GM19240 (cell line): ENCODE measurements around the gene CILP.

Experiments
- DNase-seq: peaks from one replicate; pipeline ENCODE4 v3.0.0; 2011; ENCODE audit warnings: low spot score; ENCODE audit not compliant: insufficient read length

The CILP gene

DNA sequence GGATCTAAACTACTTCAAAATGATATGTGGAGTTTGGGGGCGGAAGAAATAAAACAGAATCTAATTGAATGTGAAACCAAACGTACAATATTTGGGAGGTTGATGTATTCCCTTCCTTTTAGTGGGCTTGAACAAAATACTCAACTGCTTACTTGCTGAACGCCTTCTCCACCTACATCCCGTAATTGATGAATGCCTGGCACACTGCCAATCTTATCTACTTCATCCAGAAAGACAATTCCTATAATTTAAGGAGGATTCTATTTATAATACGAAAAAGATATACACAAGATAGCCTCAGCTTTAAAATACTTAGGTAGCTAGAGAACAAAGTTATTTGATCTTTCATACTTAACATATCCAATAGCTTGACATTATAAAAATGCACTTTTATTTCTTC, 54.6 kb downstream of the CILP start:
- no peak for DNase-seq

DNA sequence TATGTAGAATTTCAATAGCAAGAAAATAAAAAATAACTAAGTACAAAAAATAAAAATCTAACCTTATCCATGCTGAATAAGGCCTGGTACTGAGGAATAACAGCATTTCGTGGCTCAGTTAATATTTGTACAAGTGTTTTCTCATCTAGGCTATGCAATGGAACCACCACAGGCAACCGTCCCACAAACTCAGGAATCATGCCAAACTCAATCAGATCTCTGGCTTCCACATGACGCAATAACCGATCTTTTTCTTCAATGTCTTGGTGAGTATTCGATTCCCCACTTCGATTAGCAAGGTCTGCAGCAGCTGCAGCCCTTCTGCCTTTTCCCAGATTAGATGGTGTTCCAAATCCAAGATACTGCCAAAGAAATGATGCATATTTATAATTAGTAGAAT, 56.6 kb downstream of the CILP start:
- no peak for DNase-seq

DNA sequence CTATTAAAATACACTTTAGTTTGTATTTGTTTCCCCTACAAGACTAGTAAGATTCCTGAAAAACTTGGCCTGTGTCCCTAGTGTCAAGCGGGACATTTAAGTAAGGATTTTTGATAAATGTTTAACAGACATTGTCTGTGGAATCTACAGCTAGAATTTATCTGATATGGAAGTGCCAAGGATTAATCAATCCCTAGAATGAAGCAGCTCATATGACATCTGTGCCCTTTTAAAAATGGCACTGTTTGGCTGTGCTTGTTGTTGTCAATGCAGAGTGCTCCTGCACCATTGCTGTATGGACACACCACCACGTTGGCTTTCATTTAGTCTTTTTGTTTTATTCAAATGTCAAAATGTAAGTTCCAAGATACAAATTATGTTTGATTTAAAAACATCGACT, 63.4 kb downstream of the CILP start:
- no peak for DNase-seq

DNA sequence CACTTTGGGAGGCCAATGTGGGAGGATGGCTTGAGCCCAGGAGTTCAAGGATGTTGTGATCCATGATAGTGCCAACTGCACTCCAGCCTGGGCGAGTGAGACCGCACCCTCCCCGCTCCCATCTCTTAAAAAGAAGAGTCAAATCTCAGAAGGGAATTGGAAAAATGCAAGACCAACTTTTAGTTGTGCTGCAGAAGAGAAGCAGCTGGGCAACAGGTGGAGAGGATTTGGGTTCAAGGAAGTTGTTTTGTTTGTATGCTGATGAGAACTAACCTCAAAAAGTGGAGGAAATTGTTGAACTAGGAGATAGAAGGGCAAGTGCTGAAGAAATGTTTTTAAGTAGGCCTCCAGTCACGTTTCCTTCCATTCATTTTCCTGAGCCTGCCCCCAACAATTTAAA, 64.8 kb downstream of the CILP start:
- no peak for DNase-seq
